HepG2 (cell line): ENCODE data around the gene ADORA2B.

Experiments used
- ATF3 ChIP-seq: sonication (generic); formaldehyde crosslinking; IDR thresholded peaks from 2 replicates; pipeline ENCODE4 v1.4.0; 2020; ENCODE audit warnings: missing genetic modification reagents
- EHMT2 ChIP-seq: fragments of 200-600 bp; sonication (generic); IDR thresholded peaks from 2 replicates; pipeline ENCODE4 v1.7.0; 2017; ENCODE audit warnings: antibody characterized with exemption, low read depth, low read length, borderline replicate concordance
- FOXA3 ChIP-seq: IDR thresholded peaks from 2 replicates; pipeline ENCODE4 v1.6.1; 2016; ENCODE audit warnings: missing genetic modification reagents, missing compliant biosample characterization
- MEIS1 ChIP-seq: sonication (generic); formaldehyde crosslinking; IDR thresholded peaks from 2 replicates; pipeline ENCODE4 v1.9.0; 2021; ENCODE audit warnings: mild to moderate bottlenecking, missing genetic modification reagents, moderate library complexity, borderline replicate concordance
- TFDP1 ChIP-seq: IDR thresholded peaks from 2 replicates; pipeline ENCODE4 v1.6.1; 2016; ENCODE audit warnings: missing compliant biosample characterization, missing genetic modification reagents, borderline replicate concordance
- ZNF687 ChIP-seq: sonication (generic); formaldehyde crosslinking; IDR thresholded peaks from 2 replicates; pipeline ENCODE4 v1.5.1; 2020; ENCODE audit warnings: mild to moderate bottlenecking, missing genetic modification reagents, moderate library complexity

GRCh38 chr17:15996322-15996721 lies 51.4 kb downstream of the ADORA2B start:
- TF ChIP-seq ZNF687 (CRISPR knock-in tag) (no peak), FOXA3 (CRISPR knock-in tag) (no peak), ATF3 (CRISPR knock-in tag) (no peak), MEIS1 (no peak), TFDP1 (CRISPR knock-in tag) (no peak), EHMT2 (no peak)
